ENCODE data around the gene TENM4.

Gene TENM4

DNA sequence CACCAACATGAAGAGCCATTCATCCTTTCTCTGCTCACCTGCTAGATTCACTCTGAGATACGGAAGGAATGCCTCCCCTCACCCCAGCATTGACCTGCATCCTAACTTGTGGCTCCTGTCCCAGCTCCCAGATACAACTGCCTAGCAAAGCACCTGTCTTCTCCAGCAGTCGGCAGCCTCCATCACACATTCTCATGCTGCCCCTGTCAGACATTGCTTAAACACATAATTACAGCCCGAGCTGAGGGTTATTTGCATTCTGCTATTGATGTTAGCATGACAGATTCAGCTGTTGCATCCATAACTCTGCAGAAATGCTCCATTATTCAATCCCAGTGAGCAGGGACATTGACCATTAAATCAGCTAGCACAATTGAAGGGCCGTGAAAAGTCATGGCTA is 681.8 kb downstream of the TENM4 start:
- DNase-seq, result no peak

DNA sequence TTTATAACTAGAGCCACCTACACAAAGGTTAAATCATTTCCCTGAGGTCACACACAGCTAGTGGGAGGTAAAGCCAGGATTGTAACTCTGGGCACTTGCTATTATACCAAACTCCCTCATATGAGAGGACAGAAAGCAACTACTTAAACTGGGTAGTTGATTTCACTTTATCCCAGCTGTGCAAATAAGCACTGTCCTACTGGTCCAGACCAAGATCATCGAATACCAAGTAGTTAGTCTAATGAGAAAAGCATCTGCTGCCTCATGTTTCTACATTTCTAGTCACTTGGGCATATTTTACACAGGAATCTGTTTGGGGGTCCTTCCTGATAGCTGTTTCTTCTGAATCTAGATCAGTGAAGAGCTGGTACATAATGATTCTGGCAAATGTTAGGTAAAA is 687.5 kb downstream of the TENM4 start:
- no peak for DNase-seq

DNA sequence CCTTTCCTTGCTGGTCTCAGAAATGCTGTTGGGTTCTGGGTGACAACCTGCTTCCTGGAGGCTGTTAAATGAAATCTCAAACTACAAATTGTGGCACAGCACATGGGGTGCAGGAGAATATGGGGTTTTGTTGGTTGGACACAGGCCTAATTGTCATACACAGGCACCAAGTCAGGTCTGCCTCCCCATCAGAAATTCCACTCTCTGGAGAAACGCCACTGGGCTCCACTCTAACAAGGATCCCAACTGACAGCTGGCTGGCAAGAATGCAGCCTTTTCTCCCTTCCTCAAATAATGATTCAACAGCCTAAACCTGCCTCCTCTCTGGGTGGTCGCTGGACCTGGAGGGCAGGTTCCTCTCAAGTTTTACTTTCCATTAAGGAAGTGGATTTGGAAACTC is 688.3 kb downstream of the TENM4 start:
- DNase-seq, result no peak

DNA sequence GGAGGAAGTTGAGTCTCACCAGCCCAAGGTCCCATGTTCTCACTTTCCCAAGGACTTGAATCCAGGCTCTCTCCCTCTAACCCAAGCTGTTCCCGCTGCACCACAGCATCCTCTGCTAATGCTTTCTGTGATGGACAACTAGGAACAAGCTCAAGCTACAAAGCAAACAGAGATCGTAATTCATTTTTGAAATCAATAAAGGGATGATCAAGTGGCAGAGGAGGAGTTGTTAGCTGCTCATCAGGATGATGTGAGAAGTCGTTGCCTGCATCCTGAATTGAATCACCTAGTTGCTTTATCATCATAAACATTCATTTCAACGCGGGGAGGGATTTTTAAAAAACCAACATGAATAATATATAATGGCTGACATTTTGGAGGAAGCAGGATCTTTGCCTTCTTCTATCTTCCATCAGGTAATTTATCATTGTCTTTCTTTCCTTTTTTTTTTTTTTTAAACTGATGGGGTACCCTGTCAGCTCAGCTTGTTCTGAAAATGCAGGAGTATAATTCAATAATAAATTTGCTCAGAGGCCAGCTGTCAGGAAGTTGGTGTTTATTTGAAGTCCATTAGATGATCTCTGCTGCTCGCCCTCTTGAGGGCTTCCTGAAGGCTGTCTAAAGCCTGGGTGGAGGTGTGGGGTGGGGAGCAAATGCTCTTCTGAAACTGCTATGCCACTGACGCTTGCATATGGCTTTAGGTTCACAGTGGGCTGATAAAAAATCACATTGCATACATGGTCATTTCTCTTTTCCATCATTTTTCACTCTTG is 691.7 kb downstream of the TENM4 start:
- no peak for DNase-seq

DNA sequence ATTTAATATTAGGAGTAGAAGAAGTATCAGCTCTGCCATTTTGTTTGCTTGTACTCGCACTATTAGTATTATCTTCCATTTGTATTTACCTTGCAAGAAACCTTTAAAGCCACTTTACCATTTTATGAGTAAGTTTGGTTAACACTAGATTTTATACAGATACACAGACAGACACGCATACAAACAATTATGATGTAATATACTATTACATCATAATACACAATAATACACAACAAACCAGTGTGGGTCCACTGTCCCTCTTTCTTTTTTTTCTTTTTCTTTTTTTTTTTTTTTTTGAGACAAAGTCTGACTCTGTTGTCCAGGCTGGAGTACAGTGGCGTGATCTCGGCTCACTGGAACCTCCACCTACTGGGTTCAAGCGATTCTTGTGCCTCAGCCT is 695.9 kb downstream of the TENM4 start:
- DNase-seq, result no peak

DNA sequence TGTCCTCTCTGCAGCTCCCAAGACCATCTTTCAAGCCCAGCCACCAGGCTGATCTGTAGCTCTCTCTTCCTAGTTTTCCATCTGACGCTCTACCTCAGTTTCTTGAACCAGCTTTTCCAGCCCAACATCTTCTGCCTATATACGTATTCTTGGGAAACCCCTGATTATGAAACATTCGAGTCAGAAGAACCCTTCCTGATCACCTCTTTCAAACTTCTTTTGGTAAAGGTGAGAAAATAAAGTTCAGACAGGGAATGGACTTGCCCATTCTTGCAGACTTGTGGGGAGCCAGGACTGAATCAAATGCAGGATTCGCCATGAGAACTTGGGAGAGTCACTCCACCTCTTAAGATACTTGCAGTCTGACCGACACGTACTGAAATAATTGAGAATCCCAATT is 696.6 kb downstream of the TENM4 start:
- DNase-seq, result no peak

DNA sequence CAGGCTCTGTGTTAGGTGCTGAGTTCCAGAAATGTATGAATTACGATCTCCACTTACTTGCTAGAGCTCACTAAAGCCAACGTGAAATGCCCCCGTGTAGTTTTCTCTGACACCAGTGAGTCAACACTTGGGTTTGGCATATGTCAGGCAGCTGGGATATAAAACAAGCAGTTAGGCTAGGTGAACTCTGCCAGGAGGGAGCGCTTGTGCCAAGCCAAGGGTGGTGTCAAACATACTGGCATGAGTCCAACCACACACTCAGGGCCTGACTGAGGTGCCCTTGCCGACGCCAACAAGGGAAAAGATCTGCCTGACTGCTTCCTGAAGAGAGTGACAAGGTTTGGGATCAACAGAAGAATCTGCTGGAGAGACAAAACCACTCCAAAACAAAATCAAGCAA is 698.4 kb downstream of the TENM4 start:
- no peak for DNase-seq

DNA sequence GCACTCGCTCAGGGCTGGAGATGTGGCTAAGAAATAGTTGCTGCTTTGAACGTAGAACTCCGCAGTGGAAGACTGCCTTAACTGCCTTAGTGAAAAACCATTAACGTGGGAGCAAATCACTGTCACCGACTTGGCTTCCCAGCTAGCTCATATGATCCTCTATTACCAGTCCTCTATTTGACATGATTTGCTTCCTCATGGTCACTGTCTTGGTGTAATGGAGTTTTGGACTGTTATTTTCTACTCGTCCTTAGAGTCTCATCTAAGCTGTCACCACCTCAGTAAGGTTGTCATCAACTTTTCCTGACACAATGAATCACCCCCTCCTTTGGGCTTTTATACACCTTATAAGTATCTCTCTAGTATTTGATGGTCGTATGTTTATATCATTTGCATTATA is 699.1 kb downstream of the TENM4 start:
- DNase-seq, result no peak

DNA sequence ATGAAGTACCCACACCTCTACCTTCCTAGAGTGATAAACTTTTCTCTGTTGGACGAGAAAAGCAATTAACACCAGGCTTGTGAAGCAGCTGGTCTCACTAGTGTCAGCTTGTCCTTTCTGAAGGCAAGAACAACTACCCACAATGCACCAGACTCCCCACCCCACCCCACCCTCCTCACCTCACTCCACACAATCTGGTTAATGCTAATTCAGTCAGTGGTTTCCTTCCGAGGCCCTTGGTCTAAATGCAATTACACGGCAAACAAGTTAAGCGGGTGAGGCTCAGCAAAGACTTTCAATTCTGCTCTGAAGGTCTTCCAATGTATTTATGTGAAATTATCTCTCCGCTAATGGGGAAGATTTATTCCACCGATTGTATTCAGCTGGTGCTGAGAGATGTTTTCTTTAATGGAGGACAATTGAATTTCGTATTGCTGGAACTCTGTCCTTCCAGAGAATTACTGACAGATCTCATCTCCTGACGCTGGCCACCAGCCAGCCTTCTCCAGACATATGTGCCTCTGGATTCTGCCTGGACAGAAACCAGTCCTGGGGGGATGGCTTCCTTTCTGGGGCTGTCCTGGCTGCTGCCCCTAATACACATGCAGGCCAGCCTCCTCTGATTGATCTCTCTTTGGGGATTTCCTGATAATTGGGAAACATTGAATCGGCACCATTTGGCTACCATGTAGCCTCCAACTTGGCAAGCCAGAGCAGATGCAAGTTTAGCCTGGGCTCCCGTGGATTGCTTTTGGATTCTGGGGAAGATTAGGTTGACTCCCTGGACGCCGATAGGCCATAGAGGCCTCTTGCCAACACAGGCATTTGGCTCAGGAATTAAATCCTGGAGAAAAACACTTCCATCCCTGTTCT is 700.4 kb downstream of the TENM4 start:
- DNase-seq, result no peak

DNA sequence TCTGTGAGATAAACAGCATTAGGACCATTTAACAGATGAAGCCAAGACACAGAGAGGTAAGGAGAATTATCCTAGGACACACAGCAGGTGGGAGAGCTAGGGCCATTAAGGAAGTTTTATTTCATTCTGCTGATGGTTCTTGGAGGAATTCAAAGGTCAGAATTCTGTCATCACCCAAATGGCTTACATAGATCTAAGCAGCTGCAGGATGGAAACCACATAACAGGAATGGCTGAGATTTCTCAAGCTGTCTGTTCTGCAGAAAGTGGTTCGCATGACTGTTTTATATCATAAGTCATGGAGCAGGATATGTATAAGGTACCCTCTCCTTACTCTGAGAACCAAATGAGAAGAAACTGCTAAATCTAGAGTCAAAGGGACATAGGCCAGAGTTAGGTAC is 702.9 kb downstream of the TENM4 start:
- no peak for DNase-seq

DNA sequence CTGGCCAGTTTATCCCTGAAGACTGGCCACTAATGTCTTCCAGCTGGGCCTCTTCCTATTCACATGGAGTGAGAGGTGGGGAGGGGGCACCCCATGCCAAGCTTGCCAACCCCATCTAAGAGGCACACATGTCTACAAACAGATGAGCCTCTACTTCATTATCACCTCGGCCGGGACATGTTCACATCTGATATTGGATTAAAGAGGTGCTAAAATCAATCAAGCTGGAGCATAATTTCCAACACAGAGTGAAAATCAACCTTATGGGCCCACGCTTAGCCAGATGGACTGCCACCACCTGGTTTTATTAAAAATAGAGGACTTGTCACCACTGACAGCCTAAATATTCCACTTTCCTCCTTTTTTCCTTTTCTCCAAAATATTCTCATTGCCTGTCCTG is 703.5 kb downstream of the TENM4 start:
- no peak for DNase-seq

DNA sequence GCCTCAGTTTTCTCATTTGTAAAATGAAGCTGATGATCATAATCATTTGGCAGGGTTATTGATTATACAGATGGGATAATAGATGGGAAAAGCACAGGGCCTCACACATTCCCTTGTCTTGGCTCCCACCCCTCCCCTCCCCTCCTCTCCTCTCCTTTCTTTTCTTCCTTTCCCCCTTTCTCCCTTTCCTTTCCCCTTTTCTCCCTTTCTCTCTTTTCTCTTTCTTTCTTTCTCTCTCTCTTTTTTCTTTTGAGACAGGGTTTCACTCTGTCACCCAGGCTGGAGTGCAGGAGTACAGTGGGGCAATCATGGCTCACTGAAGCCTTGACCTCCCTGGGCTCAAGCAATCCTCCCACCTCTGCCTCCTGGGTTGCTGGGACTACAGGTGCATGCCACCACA is 705.1 kb downstream of the TENM4 start:
- DNase-seq, result no peak

DNA sequence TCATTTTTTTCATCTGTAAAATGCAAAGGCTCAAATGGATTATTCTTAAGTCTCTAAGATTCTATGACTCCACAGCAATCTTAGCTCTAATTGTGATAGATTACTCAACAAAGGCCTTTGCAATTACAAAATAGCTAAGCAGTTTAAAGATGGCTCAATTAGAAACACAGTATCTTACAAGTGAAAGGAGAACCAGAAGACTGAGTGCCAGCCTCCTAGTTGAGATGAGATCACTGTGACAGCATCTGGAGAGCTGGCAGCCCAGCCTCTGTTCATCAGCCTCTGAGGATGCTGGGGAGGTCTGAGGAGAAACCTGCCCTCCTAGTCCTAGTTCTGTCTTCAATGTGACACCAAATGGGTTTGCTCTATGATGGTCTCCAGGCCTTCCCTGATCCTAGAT is 707.8 kb downstream of the TENM4 start:
- DNase-seq, result no peak

DNA sequence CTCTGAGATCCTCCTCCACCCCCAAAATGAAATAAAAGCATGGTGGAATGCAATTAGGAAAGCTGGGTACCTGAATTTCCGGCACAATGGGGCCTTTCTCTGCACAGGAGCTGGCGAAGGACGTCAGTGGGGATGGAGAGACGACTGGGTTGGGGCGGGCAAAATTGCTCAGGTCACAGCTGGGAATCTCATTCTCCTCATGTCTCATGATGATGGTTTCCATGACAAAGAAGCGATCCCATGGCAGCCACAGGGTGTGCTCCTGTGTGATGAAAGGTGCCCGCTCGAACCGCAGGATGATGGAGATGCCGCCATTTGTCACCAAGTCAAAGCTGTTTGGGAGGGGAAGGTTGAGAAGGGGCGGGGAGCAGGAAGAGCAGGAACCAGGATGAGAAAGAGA is 708.6 kb downstream of the TENM4 start:
- DNase-seq, result no peak

DNA sequence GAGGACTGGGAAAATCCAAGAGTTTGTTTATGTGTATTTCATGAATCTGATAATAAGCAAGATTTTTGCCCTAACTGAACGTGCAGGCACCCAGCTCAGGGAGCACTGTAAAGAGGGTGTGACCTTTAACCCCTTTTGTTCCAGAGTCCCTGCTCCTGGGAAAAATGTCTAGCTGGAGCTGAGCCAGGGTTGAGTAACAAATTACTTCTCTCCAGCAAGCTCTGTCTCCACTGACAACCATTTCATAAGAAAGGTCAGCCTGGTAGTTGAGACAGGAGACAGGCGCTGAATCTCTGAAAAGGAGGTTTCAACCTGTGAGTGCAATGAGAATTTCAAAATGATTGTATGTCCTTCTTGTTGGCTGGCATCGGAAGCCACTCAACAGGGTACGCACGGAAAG is 709.8 kb downstream of the TENM4 start:
- no peak for DNase-seq

DNA sequence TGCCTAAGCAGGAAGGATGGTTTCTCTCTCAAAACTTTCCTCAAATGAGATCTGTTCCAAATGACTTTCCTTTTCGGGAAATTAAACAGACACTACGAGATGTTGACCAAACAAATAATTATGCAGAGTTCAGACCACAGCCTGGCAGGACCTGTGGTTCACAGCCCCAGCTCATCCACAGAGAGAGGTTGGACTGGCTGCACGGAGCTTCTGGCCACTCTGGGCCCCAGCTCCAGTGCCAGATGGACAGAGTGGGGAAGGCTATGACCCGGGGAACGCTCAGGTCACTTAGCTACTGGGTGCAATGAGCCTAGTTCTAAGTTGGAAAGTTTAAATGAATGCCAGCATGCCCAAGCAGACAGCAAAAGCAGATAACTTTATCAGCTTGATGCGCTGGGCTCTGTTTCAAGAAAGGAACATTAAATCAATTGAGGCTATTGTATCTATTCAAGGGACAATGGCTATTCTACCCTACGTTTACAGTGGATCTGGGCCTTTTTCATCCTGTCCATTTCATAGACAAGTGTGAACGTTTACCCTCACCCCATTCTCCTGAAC is 710.5 kb downstream of the TENM4 start:
- DNase-seq, result no peak

DNA sequence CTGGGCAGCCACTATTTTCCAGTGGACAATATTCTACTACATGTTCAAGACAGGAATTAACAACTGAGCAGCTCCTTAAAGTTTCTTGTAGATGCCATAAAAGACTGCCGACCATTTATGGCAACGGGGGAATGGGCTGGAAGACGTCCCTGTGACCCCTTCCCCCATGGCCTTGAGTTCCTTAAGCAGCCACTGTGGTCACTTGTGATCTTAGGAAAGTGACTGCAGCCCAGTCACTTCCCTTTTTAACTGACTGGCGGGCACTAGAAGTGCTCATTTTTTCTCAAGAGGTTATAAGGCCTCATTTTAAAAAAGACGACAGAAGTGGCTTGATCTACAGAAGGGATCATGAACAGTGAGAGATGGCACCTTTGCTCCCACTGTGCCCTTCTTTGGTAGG is 713.0 kb downstream of the TENM4 start:
- no peak for DNase-seq

DNA sequence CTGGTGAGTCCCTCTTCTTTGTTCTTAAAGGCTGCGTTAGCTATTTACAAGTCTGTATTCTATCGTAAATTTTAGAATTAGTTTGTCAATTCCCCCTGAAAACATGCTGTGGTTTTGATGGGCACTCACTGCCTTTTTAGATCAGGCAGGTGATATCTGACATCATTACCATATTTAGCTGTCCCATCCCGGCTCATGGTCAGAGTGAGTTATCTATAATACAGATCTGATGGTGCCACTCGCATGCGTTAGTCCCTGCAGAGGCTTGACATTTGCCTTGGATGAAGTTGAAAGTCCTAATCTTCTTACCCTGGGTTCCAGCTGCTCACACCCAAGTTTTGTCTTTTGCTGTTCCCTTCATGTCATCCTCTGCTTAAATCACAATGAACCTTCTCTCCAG is 715.6 kb downstream of the TENM4 start:
- no peak for DNase-seq

DNA sequence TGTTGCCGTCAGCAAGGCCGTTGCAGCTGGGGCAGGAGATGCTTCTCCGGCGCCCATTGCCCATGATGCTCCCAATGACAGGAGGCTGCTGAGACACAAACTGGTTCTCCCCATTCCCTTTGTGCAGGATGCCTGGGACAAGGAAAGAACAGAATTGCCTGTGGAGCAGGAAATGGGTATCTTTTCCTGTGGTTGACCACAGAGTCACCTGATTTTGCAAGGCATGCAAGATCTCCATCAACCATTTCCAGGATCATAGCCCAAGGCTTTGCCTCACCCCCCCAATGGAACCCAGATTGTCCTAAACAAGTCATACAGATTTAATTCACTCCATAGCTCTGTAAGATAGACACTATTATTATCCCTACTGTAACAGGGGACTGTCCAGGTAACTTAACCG is 718.0 kb downstream of the TENM4 start:
- DNase-seq, result no peak

DNA sequence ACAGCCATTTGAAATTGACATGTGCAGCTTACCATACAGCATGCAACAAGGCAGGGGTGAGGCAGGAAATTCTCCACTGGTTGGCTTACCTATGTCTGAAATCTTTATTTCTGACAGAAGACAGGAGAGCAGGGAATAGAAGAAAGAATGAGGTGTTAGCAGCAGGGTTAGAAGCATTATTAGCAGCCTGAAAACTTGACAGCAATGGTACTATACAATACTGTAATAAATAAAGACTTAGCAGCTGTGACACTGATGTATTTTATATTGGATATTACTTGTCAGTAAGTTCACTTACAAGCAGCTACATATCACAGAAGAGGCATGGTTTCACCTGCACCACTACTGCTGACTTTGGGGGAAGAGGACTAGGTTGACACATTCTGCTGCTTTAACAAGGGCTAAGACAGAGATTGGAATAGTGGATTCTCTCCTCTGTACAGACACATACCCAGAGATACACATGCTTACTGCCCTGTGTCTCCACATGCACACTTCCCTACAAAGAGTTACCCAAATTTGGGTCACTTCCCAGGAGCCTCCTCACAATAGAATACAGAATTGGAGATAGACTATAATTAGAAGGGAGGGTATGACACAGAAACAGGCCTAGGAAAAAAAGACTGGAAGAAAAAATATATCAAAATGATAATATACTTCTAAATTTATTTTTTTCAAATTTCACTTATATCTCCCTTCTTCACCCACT is 720.4 kb downstream of the TENM4 start:
- DNase-seq, result no peak

DNA sequence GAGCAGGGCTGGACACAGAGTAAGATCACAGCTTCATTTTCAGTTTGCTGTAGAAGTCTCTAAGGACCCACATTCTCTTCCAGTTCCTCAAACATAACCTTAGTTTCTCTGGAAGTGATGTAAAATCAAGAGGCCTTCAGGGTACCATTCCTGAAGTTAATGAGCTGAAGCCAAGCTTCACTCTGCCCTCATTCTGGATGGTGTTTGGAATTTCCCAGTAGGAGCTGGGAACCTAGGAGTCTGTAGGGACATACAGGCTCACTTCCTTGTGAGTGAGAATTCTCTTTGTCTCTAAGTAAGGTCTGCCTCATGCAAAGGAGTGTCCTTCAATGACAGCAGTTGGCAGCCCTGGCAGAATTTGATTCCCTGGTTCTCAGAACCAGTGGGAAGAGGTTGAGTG is 723.8 kb downstream of the TENM4 start:
- peak; percentile 43 for DNase-seq

DNA sequence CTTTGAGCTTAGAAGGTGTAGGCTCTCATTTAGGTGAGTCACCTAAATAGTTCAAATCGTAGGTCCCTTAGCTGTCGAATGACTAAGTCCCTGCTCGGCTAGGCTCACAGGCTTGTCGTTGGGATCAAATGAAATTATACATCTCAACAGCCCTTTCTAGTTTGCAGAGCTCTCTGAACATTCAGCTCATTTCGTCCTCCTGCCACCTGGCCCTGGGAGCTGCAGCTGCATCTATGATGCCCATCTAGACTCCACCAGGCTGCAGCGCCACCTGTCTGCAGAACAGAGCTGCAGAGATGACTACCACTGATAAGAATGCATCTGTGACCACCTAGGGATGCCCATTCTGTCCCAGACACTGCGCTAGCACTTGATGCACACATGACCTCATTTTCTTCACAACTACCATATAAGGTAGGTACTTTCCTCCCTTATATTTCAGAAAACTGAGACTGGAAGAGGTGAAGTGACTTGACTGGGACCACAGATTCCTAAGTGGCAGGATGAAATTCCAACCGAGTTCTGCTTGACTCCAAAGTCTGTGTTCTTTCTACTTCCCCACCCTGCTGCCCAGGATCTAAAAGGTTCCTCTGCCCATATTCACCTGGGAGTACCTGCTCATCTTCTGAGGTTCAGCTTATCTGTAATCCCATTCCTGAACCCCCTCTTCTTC is 725.1 kb downstream of the TENM4 start:
- peak; percentile 74 for DNase-seq

DNA sequence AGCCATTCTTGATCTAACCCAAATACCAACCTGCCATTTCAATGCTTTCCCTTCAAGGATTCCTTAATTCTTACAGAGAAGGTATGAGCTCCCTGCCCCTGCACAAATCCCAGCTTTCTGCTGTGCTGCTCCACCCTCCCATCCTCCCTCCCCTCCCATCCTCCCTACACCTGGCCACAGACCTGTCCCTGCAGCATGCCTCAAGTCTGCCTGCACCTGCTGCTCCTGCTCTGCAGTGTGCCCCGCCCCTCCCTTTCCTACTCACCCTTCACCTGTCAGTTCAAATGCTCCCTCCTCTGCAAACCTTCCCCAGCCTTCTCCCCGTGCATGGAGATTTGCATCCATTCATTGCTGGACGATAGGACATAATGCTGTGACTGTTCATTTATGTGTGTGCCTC is 726.3 kb downstream of the TENM4 start:
- no peak for DNase-seq
